ELF-1 (cell line): Measurements from ENCODE around the gene FTSJ3.

ENCODE experiments used
- DNase-seq: peaks from one replicate; pipeline ENCODE4 v3.0.0-alpha.2; 2016; ENCODE audit warnings: low read depth, low spot score

Gene FTSJ3

GRCh38 chr17:63842540-63843386 lies 15.3 kb upstream of the FTSJ3 start, which contains the start of gene SMARCD2:
SMARCD2 (minus strand) TSS chr17:63842685; CDS start chr17:63842674, 11 bp downstream.
- DNase-seq, result peak; percentile 99

GRCh38 chr17:63842173-63842539 lies 14.7 kb upstream of the FTSJ3 start:
- DNase-seq, result peak; percentile 49

GRCh38 chr17:63841350-63842172 lies 14.1 kb upstream of the FTSJ3 start:
- peak; percentile 80 for DNase-seq

GRCh38 chr17:63840591-63841349 lies 13.3 kb upstream of the FTSJ3 start:
- DNase-seq, result no peak

GRCh38 chr17:63838631-63839171 lies 11.2 kb upstream of the FTSJ3 start:
- DNase-seq, result peak; percentile 78

- DNase-seq, result no peak
Measured at GRCh38 chr17:63837962-63838600, 10.6 kb upstream of the FTSJ3 start.

GRCh38 chr17:63837480-63837879 lies 10.0 kb upstream of the FTSJ3 start:
- no peak for DNase-seq

GRCh38 chr17:63836811-63837210 lies 9.3 kb upstream of the FTSJ3 start:
- no peak for DNase-seq

- no peak for DNase-seq
Measured at GRCh38 chr17:63835167-63835720, 7.8 kb upstream of the FTSJ3 start.

GRCh38 chr17:63834431-63835166 lies 7.1 kb upstream of the FTSJ3 start:
- DNase-seq, result peak; percentile 82

- no peak for DNase-seq
Measured at GRCh38 chr17:63833741-63834373, 6.4 kb upstream of the FTSJ3 start.

GRCh38 chr17:63833026-63833740 lies 5.7 kb upstream of the FTSJ3 start:
- DNase-seq, result no peak

- DNase-seq, result no peak
Measured at GRCh38 chr17:63832455-63832854, 5.0 kb upstream of the FTSJ3 start.

- no peak for DNase-seq
Measured at GRCh38 chr17:63832014-63832413, 4.6 kb upstream of the FTSJ3 start.

- DNase-seq, result no peak
Measured at GRCh38 chr17:63831505-63831904, 4.0 kb upstream of the FTSJ3 start.

- DNase-seq, result no peak
Measured at GRCh38 chr17:63830904-63831491, 3.5 kb upstream of the FTSJ3 start.

- no peak for DNase-seq
Measured at GRCh38 chr17:63830278-63830677, 2.8 kb upstream of the FTSJ3 start.

- no peak for DNase-seq
Measured at GRCh38 chr17:63828936-63829335, 1.5 kb upstream of the FTSJ3 start.

- no peak for DNase-seq
Measured at GRCh38 chr17:63827801-63828221, 348 bp upstream of the FTSJ3 start.
